DMS 273 (cell line): ENCODE data around the gene PARD3B.

Experiments
- DNase-seq: peaks from one replicate; lab custom pipeline; 2025; ENCODE audit not compliant: unreplicated experiment; lab: John Stamatoyannopoulos, UW

The PARD3B gene

DNA sequence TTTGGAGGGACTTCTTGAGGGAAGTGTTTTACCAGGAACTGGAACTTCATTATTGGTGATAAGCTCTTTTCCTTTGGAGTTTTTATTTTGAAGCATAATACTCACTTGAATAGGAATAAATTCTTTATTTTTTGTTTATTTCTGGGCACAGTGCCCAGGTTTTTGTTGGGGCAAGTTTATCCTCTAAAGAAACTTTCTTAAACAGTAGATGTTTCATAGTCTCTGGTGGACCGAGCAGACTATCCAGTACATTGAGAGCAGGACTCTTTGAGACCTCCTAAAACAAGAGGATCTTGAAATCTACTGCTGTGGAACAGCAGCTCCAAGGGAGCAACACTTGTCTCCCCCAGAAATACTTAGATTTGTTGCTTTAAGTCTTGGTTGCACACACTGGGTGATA, 109.4 kb downstream of the PARD3B start:
- no peak for DNase-seq

DNA sequence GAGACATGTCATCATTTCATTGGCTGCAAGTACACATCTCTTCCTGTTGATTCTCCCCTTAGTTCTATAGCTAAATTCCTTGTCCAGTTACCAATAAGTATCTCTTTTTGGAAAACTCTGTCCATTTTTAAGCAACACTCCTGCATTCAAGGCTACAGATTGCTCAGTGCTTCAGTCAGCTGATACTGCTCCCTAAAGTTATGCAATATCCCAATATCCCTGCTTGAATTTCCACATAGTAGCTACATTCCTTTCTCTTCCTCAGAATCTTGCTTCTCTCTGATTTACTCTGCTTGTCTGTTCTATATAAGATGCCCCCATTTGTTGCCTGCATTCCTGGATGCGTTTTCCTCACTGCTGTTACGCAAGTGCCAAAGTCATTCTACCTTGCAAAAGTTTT, 109.8 kb downstream of the PARD3B start:
- no peak for DNase-seq

DNA sequence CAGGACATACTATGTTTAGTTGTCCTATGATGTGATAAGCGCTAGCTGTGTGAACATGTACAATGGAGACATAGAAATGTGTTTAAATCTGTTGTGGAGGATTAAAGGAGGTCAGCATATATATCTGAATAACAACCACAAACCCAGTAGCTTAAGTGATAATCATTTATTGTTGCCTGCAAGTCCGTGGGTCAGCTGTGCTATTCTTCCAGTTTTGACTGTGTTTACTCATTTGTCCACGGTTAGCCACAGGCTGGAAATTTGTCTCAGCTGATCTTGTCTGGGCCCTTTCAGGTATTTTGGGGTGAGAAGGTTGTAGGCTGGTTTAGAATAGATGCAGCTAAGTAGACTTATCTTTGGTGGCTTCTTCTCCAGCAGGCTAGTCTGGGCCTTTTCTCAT, 110.4 kb downstream of the PARD3B start:
- no peak for DNase-seq

DNA sequence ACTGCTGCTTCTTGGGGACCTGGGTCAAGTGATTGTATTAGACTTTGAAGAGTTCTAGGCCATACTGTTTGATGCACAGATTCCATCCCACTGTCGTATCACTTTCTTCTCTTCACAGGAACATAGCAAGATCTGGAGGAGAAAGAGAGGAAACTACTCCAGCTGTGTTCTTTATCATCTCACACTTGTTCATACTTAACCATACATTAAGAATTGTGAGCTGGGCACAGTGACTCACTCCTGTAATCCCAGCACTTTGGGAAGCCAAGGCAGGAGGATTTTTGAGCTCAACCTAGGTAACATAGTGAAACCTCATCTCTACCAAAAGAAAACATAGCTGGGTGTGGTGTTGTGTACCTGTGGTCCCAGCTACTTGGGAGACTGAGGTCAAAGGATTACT, 111.7 kb downstream of the PARD3B start:
- DNase-seq = no peak

DNA sequence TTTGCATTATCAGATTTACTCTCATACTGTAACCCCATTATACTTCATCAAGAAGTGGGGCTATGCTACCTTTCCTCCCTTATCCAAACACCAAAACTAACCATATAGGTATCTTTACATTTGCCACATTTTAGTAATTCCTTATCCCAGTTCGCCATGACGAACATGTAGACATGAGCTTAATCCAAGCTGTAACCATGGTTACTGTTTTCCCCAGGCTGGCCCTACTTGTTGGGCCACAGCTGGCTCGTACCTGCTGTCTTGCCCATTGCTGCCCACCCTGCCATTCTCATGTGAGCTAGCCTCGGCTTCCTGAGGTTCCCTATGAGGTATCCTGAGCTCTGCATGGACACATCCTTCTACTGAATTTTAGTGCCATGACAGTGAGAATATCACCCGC, 117.7 kb downstream of the PARD3B start:
- no peak for DNase-seq

DNA sequence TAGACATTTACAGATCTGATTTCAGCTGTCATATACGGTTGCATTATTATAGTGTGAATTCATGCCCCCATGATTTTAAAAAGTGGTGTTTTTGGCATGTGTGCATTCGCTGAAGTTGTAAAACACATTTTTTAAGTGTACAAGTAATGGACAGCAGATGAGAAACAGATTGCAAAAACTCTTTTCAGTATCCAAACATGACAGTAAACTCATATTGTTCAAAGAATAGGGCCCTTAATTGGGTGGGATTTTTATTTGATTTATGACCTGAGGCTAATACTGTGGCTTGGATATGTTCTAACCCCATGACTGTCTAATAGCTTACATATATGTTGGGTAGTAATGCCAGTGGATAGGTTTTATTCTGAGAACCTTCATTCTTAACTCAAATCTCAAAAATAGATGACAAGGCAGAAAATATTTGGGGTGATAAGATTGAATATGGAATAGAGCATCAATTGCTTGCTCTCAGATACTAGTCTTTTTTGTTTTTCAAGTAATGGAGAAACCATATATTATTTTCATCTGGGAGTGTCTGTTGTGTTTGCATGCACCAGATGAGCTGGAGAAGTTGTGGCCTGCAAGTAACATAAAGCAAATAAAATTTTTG, 118.6 kb downstream of the PARD3B start:
- DNase-seq = no peak

DNA sequence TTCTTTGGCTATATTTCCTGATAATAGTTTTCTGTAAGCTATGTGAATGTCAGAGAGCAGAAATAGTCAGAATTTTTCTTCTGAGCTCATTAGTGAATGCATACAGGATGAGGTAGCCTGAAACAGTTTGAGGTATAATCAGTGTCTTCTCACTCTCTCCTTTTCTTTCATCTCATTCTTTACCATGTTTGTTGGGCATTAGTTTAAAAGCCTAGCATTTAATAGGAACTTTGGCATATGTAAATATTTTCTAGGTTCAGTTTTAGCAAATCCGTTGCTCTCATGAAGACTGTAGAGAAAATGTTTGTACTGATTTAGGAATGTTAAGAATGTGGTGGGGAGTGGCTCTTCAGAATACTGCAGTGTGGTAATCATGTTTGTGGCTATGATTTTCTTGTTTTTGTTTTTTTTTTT, 119.4 kb downstream of the PARD3B start:
- no peak for DNase-seq

DNA sequence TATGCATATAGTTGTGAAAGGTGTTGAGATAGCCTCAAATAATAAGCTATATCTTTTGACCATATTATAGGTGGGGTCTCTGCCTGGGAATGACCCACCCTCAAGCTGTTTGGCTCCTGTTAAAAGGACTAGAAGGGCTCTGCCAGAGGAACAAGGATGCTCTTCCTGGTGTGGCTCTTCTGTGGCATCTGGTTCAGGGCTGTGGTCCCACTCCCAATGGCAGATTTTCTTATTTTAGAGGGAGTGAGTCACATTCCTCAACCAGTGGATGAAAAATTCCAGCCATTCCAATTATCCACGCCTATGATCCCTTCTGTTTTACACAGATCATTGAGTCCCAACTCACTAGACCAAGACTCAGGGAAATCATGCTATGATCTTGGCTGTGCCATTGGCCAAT, 119.9 kb downstream of the PARD3B start:
- no peak for DNase-seq

DNA sequence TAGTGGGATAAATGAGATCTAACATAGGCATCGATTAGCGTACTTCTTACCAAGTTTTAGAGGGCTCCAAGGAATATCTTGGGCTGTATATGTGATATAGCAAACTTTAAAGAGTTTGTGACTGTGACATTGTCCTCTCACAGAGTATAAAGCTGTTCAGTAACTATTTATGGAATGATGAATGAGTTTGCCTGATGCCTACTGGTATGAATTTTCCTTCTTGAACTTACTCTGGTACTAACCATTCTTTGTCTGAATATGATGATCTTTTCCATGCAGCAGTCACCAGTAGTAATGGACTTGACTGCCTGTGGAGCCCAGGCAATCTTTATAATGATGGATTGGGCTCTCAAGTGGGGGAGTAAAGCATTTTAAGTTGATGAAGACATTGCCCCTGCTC, 120.5 kb downstream of the PARD3B start:
- DNase-seq = no peak

DNA sequence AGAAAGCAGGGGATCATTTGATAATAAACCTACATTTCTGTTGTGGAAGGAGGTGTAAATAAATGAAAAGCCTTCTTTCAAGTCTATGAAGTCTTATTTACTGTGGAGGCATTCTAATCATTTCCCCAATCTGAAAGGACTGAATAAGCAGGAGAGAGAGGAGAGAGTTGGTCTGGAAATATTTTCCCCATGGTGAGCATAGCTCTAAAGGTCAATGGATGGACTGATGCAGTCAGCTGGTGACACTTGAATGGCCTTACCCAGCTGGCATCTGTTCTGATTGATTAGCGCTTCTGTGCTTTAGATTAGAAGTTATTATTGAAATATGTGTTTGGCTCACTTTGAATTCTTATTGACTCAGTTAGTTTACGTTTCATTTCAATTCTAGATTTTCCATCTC, 122.7 kb downstream of the PARD3B start:
- DNase-seq = no peak

DNA sequence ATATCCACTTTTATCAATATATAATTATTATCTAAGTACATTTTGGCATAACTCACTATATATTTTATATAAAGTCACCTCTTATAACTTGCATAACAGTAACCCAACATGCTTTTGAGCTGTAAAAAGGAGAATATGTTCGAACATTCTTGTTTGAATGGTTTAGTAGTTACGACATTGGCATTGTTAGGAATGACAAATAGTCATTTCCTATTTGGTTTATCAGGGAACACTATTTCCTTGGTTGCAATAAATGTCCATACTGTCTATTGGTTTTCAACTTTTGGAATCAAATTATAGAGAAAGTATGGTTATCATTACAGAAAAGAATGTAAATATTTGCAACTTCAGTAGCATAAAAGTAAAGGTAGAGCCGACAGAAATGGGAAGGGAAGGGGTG, 124.1 kb downstream of the PARD3B start:
- no peak for DNase-seq

DNA sequence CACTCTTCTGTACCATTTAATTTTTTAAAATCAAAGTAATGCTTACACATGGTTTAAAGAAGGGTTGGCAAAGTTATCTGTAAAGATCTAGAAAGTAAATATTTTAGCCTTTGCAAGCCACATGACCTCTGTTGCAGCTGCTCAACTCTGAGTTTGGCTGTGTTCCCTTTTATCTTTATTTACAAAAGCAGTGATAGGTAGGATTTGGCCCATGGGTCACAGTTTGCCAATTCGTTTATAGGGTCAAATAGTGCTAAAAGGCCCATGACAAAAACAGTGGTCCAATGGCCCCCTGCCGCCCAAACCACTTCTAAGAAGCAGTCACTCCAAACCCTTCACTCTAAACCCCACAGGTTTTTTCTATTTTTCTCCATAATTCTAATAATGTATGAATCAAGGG, 124.8 kb downstream of the PARD3B start:
- no peak for DNase-seq

DNA sequence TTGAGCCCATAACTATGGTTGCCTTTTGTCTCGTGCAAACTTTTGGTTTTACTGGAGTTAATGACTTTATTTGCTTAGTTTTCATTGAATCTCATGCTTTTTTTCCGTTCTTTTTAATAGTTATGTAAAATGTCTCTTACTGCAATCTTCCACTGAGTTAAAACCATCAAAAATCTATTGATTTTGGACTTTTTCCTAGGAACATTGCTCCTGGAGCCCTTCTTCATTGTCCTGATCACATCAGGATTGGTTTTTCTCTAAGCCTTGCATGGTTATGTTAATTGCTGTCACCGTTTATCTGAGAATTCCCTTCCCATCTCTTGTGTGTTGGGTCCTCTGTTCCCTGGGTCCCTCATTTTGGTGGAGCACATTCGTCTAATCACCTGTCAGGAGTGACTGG, 125.5 kb downstream of the PARD3B start:
- DNase-seq = no peak

DNA sequence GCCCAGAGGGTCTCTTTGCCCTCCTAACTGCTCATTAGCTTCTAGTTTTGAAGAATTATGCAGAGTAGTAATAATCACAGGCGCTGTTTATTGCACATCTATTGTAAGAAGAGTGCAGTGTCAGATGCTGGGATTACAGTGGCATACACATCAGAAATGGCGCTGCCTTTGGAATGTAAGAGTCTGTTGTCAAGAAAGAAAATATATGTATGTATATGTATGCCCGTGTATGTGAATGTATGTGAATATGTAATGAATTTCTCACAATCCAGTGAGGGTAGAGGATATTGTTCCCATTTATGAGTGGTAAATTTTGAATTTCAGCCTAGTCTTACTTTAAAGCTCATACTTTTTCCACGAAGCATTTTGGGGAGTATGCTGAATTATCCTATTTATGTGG, 127.5 kb downstream of the PARD3B start:
- no peak for DNase-seq

DNA sequence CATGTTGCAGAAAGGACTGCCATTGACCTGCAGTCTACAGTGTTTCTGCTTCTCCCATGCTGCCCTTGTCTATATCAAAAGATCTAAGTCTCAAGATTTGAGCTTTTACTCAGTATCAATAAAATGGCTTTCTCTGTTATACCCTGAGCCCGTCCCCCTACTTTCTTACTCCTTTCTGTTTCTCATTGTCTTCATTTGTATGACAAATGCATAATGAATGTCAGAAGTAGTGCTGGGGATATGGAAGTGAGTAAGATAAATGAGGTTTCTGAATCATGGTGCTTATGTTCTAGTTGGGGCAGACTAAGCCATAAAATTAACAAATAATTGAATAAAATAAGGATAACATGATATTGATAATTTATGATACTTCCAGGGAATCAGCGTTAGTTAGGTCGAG, 128.6 kb downstream of the PARD3B start:
- no peak for DNase-seq

DNA sequence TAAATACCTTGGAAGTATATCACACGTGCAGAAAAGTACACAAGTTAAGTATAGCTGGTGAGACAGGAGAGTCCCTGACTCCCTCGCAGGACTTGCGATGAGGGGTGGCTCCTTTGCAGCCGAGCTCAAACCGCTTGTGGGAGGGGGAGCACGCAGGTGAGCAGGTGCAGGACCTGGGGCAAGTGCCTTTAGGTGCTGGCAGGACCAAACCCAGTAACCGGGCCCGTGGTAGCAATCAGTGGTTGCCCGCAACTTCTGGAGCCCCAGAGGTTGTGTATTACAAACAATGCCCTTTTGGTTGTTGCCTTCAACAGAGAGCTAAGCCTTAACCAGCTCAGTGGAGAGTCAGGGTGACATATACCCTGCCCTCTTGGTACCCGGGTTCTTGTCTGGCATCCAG, 132.8 kb downstream of the PARD3B start:
- no peak for DNase-seq

DNA sequence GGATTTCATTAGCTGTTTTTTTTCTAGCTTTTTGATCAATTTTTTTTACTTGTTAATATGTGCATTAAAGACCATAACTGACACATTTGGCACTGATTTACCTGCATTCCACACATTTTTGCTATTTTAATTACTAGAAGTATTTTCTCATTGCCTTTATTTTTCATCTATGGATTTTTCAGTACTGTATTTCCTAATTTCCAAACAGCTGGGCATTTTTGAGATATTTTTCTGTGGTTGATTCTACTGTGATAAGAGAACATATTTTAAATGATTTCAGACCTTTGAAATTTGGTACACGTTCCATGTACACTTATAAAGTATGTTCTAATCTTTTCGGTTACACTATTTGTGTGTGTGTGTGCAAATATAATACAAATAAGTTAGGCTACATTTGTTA, 135.3 kb downstream of the PARD3B start:
- no peak for DNase-seq

DNA sequence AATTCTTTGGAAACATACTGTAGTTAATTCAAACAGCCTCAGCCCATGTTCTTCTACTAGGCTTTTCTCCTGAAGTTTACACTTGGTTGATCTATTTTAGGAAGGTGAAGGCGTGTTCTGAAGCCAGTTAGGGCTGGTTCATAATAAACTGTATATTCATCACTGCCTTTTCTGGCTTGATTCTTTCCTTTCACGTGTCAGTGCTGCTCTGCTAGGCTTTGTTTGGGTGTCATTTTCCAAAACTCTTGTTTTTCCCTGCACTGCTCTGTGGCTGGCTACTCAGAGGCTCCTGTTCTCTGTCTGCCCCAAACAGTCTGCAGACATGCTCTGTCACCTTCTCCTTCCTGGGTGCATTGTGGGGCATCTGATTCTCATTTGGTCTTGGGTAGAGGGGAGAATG, 136.1 kb downstream of the PARD3B start:
- DNase-seq = no peak

DNA sequence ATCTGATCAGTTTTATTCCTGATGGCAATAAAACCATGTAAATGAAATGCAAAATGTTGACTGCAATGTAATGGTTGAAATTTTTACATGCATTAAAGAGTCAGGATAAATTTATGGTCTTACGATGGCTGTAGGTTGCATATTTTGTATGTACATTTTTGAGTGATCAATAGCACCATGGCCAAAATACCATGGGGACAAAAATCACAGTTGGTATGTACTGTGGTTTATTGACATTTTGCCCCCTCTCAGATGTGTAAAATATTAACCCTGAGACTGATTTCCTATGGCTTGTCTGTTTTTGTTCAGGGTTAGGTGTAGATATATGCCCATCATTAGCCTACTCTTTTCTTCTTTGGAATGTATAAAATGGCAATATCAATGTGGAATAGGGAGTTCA, 138.1 kb downstream of the PARD3B start:
- DNase-seq = no peak

DNA sequence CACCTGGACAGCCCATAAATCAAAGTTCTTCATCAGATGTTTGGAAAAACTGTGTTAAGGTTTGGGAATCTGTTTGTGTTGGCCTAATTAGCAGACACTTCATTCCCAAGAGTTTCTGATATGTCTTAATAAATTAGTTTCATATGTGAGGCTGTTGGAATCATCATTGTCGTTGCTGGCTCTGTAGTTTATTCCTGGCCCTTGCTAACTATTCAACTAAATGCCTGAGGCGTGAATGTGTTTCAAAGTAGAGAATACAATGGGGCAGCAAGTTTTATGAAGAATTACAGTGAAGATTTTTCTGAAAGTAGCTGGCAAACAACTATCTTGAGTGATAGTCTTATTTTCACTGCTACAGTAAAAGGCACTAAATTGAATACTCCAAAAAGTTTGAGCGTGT, 141.1 kb downstream of the PARD3B start:
- DNase-seq = no peak

DNA sequence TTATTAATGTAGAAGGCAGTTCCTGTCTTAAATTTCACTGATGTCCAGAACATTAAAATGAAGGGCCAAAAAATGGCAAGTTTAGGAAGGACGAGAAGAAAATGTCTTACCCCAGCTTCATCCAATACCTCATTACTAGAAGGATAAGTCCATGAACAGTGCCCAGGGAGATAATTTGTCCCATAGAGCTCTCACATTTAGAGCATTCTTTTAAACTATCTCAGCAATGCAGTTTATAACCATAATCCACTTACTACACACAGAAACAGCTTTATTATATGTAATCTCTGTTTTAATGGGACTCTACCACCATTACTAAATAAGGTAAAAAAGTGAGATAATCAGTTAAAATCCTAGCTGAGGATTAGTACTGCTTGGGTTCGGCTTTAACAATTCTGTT, 142.5 kb downstream of the PARD3B start:
- no peak for DNase-seq

DNA sequence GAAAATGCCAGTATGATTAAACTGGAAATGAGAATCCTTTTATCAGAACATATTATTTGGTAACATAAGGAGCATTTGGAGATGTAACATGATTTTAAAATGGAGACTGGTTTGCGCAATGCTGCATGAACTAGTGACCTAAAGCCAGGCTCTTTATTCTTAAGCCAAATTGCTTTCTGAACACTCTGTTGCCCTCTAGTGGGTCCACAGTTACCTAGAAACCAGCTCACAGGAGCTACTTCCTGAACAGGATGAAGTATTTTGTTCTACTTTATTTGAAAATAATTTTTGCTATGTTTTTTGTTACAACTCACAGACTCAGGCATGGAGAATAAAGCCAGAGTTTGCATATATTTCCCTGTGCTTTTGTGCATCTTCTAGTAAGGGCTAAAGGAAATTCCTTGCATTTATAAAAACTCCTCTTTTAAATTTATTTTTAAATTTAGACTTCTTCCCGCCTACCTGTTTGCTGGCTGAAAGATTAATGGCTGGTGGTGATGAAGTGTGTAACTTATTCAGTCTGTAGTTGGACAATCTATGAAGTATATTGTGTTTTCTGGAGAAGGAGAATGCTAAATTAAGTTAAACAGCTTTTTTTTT, 146.7 kb downstream of the PARD3B start:
- DNase-seq = peak; percentile 83

DNA sequence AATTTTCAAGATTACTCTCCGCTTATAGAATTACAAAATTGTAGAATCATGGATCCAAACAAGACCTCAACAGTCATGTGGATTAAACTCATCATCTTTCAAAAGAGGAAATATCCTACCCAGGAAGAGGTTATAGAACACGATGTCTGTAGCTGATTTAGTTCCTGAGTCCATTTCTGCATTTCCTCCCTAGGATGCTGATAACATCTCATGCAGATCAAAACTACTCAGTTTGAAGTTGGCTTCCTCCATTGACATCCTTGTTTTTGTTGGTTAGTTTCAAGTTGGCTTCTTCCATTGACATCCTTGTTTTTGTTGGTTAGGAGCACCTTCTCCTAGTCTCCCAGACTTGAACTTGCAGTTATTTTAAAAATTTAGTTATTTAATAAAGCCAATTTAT, 147.5 kb downstream of the PARD3B start:
- no peak for DNase-seq
